Measurements from ENCODE around the gene EIF5. TPM values are rescaled to one million over a fixed set of nuclear protein-coding genes. Genes with fewer than 3 reads are reported as not detected.

The EIF5 gene
- 163 and 241 TPM in 2 replicates for total RNA-seq (2012; rRNA removed)
- polyA plus RNA-seq (2012; rRNA removed), result 163 and 181 TPM in 2 replicates
- polyA plus RNA-seq (2012; cell fraction: cytosol; rRNA removed), result 141 and 165 TPM in 2 replicates
- 111 and 312 TPM in 2 replicates for polyA plus RNA-seq (2012; cell fraction: nucleus; rRNA removed; ENCODE audit: low replicate concordance)
- percentile 98 among the genes with signal in this experiment for Bru-seq, nascent RNA
- percentile 99 among the genes with signal in this experiment for BruChase-seq, experiment 1, labeled RNA remaining after a 6-hour chase
- BruChase-seq, experiment 2, labeled RNA remaining after a 2-hour chase, result percentile 99 among the genes with signal in this experiment
- long read RNA-seq, full-length matches to known transcripts, result 167 of 374 reads
- long read RNA-seq, partial matches to known transcripts, result 155 of 374 reads
- long read RNA-seq, other reads (novel, unspliced or antisense), result 52 of 374 reads

GRCh38 chr14:103333754-103334643, at the start of gene EIF5:
EIF5 (plus strand) TSS chr14:103334237; CDS start chr14:103335861, 1,624 bp downstream.
- peaks cover 28 to 58% of the 10 kb centered on the region in 2 experiments for H3K79me1 ChIP-seq (ENCODE audit: low read depth in 1 of 2, low read length in 2 of 2)
- H2AK5ac ChIP-seq (ENCODE audit: low read depth, low read length), result peak within 1 kb of the TSS; percentile 92
- H3K14ac ChIP-seq (replicated peaks; ENCODE audit: low read depth, low read length), result peak within 1 kb of the TSS; percentile 98
- POLR2A ChIA-PET (ENCODE audit: unreplicated experiment), result interaction anchor here (0.5 to 1.1 kb wide), 10 partner anchors 11 to 238 kb away, joined by 3 to 5 read pairs (median 4); no protein-coding TSS in a partner anchor
- CTCF ChIA-PET, result no interaction called here
- no peak within 1 kb of the TSS for H2BK15ac ChIP-seq (ENCODE audit: low read depth, low read length)
- H3K4me3 ChIP-seq (ENCODE audit: insufficient read depth, low read depth, low read length), result peak within 1 kb of the TSS; percentile 83
- no peaks in the 10 kb centered on the region for H3K27me3 ChIP-seq (ENCODE audit: control insufficient read depth, insufficient read depth, low read length)
- WGBS, 2 experiments (ENCODE audit: extremely low coverage in 2 of 2, insufficient read length in 1 of 2), result 0% methylated on average over 44 of the region's 103 CpGs; no CpG with 5 or more reads in 1 of the 2 experiments
- ATAC-seq (ENCODE audit: low read depth), result peak; percentile 89
- peak within 1 kb of the TSS; percentile 99 for H3K4ac ChIP-seq (ENCODE audit: low read depth, low read length)
- H3K27ac ChIP-seq (ENCODE audit: insufficient read depth, low read length), result peak within 1 kb of the TSS; percentile 97
- no peaks in the 10 kb centered on the region for H3K9me3 ChIP-seq (ENCODE audit: control insufficient read depth, insufficient read depth, low read length)
- no TSS peak for BruUV-seq (replicated peaks)
- DNase-seq, result peak; percentile 98
- intact Hi-C loops (cut with micrococcal nuclease), result loop anchor here (1.0 kb wide), 1 partner anchor 51 kb away; the partner anchor contains the start of gene MARK3
- H2BK5ac ChIP-seq (ENCODE audit: low read depth, low read length, poor library complexity, severe bottlenecking), result peak within 1 kb of the TSS; percentile 96
- peak within 1 kb of the TSS; percentile 94 for H3K56ac ChIP-seq (ENCODE audit: extremely low read depth, insufficient read depth, low read length)
- H4K8ac ChIP-seq (ENCODE audit: low read depth in 2 of 2, low read length in 2 of 2), result peak within 1 kb of the TSS; percentile 98
- peak within 1 kb of the TSS; percentile 87 for H3K18ac ChIP-seq (ENCODE audit: low read depth, low read length)
- H2BK20ac ChIP-seq (ENCODE audit: low read depth, low read length), result no peak within 1 kb of the TSS
- peaks cover 45% of the 10 kb centered on the region for H4K20me1 ChIP-seq (ENCODE audit: insufficient read depth, low read length)
- H3K9ac ChIP-seq (ENCODE audit: low read depth, low read length), result peak within 1 kb of the TSS; percentile 97
- peak within 1 kb of the TSS; percentile 96 for H4K5ac ChIP-seq (ENCODE audit: low read depth, low read length)
- peaks cover 3% of the 10 kb centered on the region for H3K4me1 ChIP-seq (ENCODE audit: control insufficient read depth, insufficient read depth, low read length)
- peak within 1 kb of the TSS; percentile 98 for H3K23ac ChIP-seq (ENCODE audit: low read depth, low read length)
- H2AFZ ChIP-seq (replicated peaks; ENCODE audit: low read length, poor library complexity), result peak within 1 kb of the TSS; percentile 97
- peak within 1 kb of the TSS; percentile 96 for H4K91ac ChIP-seq (ENCODE audit: insufficient read depth, low read depth, low read length)
- H2BK120ac ChIP-seq (ENCODE audit: low read depth, low read length), result peak within 1 kb of the TSS; percentile 81
- peaks cover 11% of the 10 kb centered on the region for H3K9me1 ChIP-seq (ENCODE audit: insufficient read depth, low read length)
- in situ Hi-C loops (cut with MboI; ENCODE audit: low sequenced_read_pairs), result no loop called here
- peak within 1 kb of the TSS; percentile 100 for H2AK9ac ChIP-seq (replicated peaks; ENCODE audit: low read depth, low read length, poor library complexity)
- H3K4me2 ChIP-seq (ENCODE audit: low read depth, low read length), result peak within 1 kb of the TSS; percentile 96
- dilution Hi-C loops (cut with HindIII; ENCODE audit: low sequenced_read_pairs, unreplicated experiment), result no loop called here
- H3K36me3 ChIP-seq (ENCODE audit: control insufficient read depth, insufficient read depth, low read length), result peaks cover 34% of the 10 kb centered on the region
- peak; percentile 72 for TF ChIP-seq FOS (IDR thresholded peaks at IDR 0.05; ENCODE audit: low read depth, low read length)
- peak; percentile 65; the same call in 1 of the 2 replicates for TF ChIP-seq MXI1 (IDR thresholded peaks at IDR 0.05; ENCODE audit: borderline replicate concordance, low read depth, low read length)
- no peak; the same call in 1 of the 2 replicates for TF ChIP-seq USF2 (IDR thresholded peaks at IDR 0.05; ENCODE audit: low read depth, low read length)
- peak; percentile 8; the same call in 1 of the 2 replicates for TF ChIP-seq CTCF (conservative IDR thresholded peaks at IDR 0.05; ENCODE audit: low read depth, low read length)
- TF ChIP-seq MAFK (IDR thresholded peaks at IDR 0.05; ENCODE audit: low read depth, low read length), result no peak
- peak; percentile 99 for TF ChIP-seq POLR2A (IDR thresholded peaks at IDR 0.05; ENCODE audit: low read depth, low read length)
- peak; percentile 76; the same call in 1 of the 2 replicates for TF ChIP-seq MAZ (IDR thresholded peaks at IDR 0.05; ENCODE audit: borderline replicate concordance, low read depth, low read length)
- no peak for TF ChIP-seq RFX5 (IDR thresholded peaks at IDR 0.05; ENCODE audit: low read depth, low read length)
- TF ChIP-seq CHD1 (IDR thresholded peaks at IDR 0.05; ENCODE audit: low read depth, low read length), result peak; percentile 82
- TF ChIP-seq RAD21 (IDR thresholded peaks at IDR 0.05; ENCODE audit: low read length), result no peak
- TF ChIP-seq NFE2L2 (IDR thresholded peaks at IDR 0.05; ENCODE audit: low read depth, low read length), result no peak
- TF ChIP-seq SMC3 (IDR thresholded peaks at IDR 0.05; ENCODE audit: low read depth, low read length), result no peak
- no peak for TF ChIP-seq RCOR1 (IDR thresholded peaks at IDR 0.05; ENCODE audit: insufficient replicate concordance, low read length)
